RWPE1 (cell line): ENCODE data around the gene GLE1.

Source experiments
- CTCF ChIA-PET: fragments of 350-600 bp; sonication (Branson Sonifier 250); formaldehyde crosslinking; extraction: SDS; loops from one replicate; lab custom pipeline; 2021; lab: Yijun Ruan, JAX
- POLR2A ChIA-PET: fragments of 400-600 bp; formaldehyde crosslinking; extraction: SDS; loops from one replicate; lab custom pipeline; 2020; ENCODE audit warnings: antibody characterized with exemption; ENCODE audit not compliant: low non-redundant PET; lab: Yijun Ruan, JAX
- DNase-seq: peaks from one replicate; pipeline ENCODE4 v3.0.0; 2012; ENCODE audit warnings: low spot score
- H3K27ac ChIP-seq: fragments of 450-650 bp; 2 replicates; pipeline ENCODE4 v1.5.1; 2017
- CTCF ChIP-seq: fragments of 450-650 bp; conservative IDR thresholded peaks from 2 replicates; pipeline ENCODE4 v1.5.1; 2017; ENCODE audit warnings: low read depth, mild to moderate bottlenecking

Gene GLE1

GRCh38 chr9:128546504-128546903, 42.0 kb downstream of the GLE1 start:
- POLR2A ChIA-PET: no interaction called here
- CTCF ChIA-PET: no interaction called here
- no peak overlapping the region for H3K27ac ChIP-seq
- no peak for DNase-seq
- no peak for TF ChIP-seq CTCF

- CTCF ChIA-PET: no interaction called here
- no peak for DNase-seq
- POLR2A ChIA-PET: no interaction called here
- no peak overlapping the region for H3K27ac ChIP-seq
- no peak for TF ChIP-seq CTCF
Observed at GRCh38 chr9:128548876-128549275, 44.4 kb downstream of the GLE1 start.

- DNase-seq: no peak
- no peak overlapping the region for H3K27ac ChIP-seq
- ChIA-PET POLR2A (interaction anchor here (0.6 kb wide), 1 partner anchor 196 kb away, joined by 7 read pairs; no protein-coding TSS in a partner anchor), CTCF (interaction anchor here (0.6 kb wide), 1 partner anchor 223 kb away, joined by 3 read pairs; no protein-coding TSS in a partner anchor)
- no peak for TF ChIP-seq CTCF
Observed at GRCh38 chr9:128550226-128550625, 45.7 kb downstream of the GLE1 start.

- ChIA-PET CTCF (interaction anchor here (0.6 kb wide), 3 partner anchors 59 to 222 kb away, joined by 3 to 6 read pairs (median 3); no protein-coding TSS in a partner anchor), POLR2A (interaction anchor here (0.5 to 0.7 kb wide), 3 partner anchors 25 to 954 kb away, joined by 3 to 7 read pairs (median 3); no protein-coding TSS in a partner anchor)
- no peak for DNase-seq
- TF ChIP-seq CTCF: no peak
- peak overlapping the region; percentile 92 for H3K27ac ChIP-seq
Observed at GRCh38 chr9:128550770-128551656, 46.5 kb downstream of the GLE1 start.

GRCh38 chr9:128551657-128552152, 47.2 kb downstream of the GLE1 start:
- TF ChIP-seq CTCF: no peak
- DNase-seq: no peak
- POLR2A ChIA-PET: interaction anchor here (0.7 to 1.6 kb wide), 5 partner anchors 8 to 954 kb away, joined by 3 to 7 read pairs (median 5); no protein-coding TSS in a partner anchor
- H3K27ac ChIP-seq: peak overlapping the region; percentile 92
- CTCF ChIA-PET: interaction anchor here (0.6 to 1.1 kb wide), 2 partner anchors 84 to 114 kb away, joined by 3 to 5 read pairs; no protein-coding TSS in a partner anchor

GRCh38 chr9:128552153-128552743, 47.7 kb downstream of the GLE1 start, which contains the start of gene SPTAN1:
SPTAN1 (plus strand) TSS chr9:128552587; CDS start chr9:128566741, 14,154 bp downstream.
- DNase-seq: peak; percentile 99
- POLR2A ChIA-PET: interaction anchor here (0.5 to 1.6 kb wide), 5 partner anchors 8 to 190 kb away, joined by 3 to 7 read pairs (median 5); no protein-coding TSS in a partner anchor
- CTCF ChIA-PET: interaction anchor here (0.9 to 1.1 kb wide), 2 partner anchors 23 to 84 kb away, joined by 3 to 5 read pairs; no protein-coding TSS in a partner anchor

More at GRCh38 chr9:128552153-128552743, 47.7 kb downstream of the GLE1 start, which contains the start of gene SPTAN1:
- H3K27ac ChIP-seq: peak within 1 kb of the TSS; percentile 92
- no peak for TF ChIP-seq CTCF
